Uterus (tissue), 4 donors: ENCODE data around the gene CEP72. TPM values are rescaled to one million over a fixed set of nuclear protein-coding genes. Genes with fewer than 3 reads are reported as not detected.
"Not testable (repeated sequence)": the region's sequence is repeated elsewhere in the genome, so short reads cannot be mapped to it uniquely, and the experiment has no call there.

ENCODE experiments used
- DNase-seq, 2 donors: peaks; one replicate each; pipeline ENCODE4 v3.0.0-alpha.2; 2019 to 2020
- H3K27ac ChIP-seq, 2 donors: fragments of 200-600 bp; sonication (generic); 1 replicate in 1 of 2; 2 replicates in 1 of 2; pipeline ENCODE4 v1.5.1; 2016 to 2018
- H3K27me3 ChIP-seq, 2 donors: fragments of 200-600 bp; sonication (generic); one replicate each; pipeline ENCODE4 v1.5.1; 2018 to 2019; ENCODE audit warnings: control low read depth in 1 of 2
- H3K36me3 ChIP-seq, 2 donors: fragments of 200-600 bp; sonication (generic); one replicate each; pipeline ENCODE4 v1.5.1; 2019; ENCODE audit warnings: control low read depth in 1 of 2
- H3K4me1 ChIP-seq, 2 donors: fragments of 200-600 bp; sonication (generic); one replicate each; pipeline ENCODE4 v1.5.1; 2018 to 2019; ENCODE audit warnings: control low read depth in 1 of 2
- H3K4me3 ChIP-seq, 2 donors: fragments of 200-600 bp; sonication (generic); 1 replicate in 1 of 2; 2 replicates in 1 of 2; pipeline ENCODE4 v1.5.1; 2018 to 2019; ENCODE audit warnings: mild to moderate bottlenecking in 1 of 2
- H3K9me3 ChIP-seq, 2 donors: fragments of 200-600 bp; sonication (generic); one replicate each; pipeline ENCODE4 v1.5.1; 2019; ENCODE audit warnings: control low read depth in 1 of 2
- POLR2A ChIP-seq, 2 donors: fragments of 450-650 bp; IDR thresholded peaks; one replicate each; pipeline ENCODE4 v1.6.1; 2016; ENCODE audit warnings: antibody characterized with exemption in 2 of 2, mild to moderate bottlenecking in 1 of 2, moderate library complexity in 1 of 2
- intact Hi-C: fragments of 100-400 bp; cut with DNase I; formaldehyde crosslinking; loops from one replicate; pipeline ENCODE4 v1.15.1; 2023; ENCODE audit warnings: low total_unique reads
- total RNA-seq, 4 donors: library from RNA; depleted of rRNA in 3 of 4; stranded (reverse); fragments of >200 nt in 3 of 4; gene quantifications; one replicate each; pipeline versions ENCODE4 v1.1.0 to v1.2.4, GENCODE V29; 2014 to 2023
- TF ChIP-seq, protein P1 (sequence below), 4 experiments: fragments of 200-600 bp in 2 of 4; fragments of 450-650 bp in 2 of 4; sonication (generic) in 2 of 4; IDR thresholded peaks; one replicate each; pipeline ENCODE4 v1.5.1; 2016 to 2019; ENCODE audit warnings: antibody characterized with exemption in 4 of 4, mild to moderate bottlenecking in 2 of 4, moderate library complexity in 1 of 4
- donor health status: DM: yes; HTN: yes; CAD: no.

CEP72 gene
- total RNA-seq, 4 donors from 2014 or later = 0.26 to 11.9 (median 4.9) TPM

GRCh38 chr5:574906-575305, 37.2 kb upstream of the CEP72 start:
- intact Hi-C loops = no loop called here
- no peaks in the 10 kb centered on the region for H3K27me3 ChIP-seq
- no peak overlapping the region for H3K27ac ChIP-seq
- no peaks in the 10 kb centered on the region for H3K9me3 ChIP-seq
- no peaks in the 10 kb centered on the region for H3K4me1 ChIP-seq
- no peak for TF ChIP-seq POLR2A (IDR thresholded peaks at IDR 0.05)
- TF ChIP-seq, protein P1, sequence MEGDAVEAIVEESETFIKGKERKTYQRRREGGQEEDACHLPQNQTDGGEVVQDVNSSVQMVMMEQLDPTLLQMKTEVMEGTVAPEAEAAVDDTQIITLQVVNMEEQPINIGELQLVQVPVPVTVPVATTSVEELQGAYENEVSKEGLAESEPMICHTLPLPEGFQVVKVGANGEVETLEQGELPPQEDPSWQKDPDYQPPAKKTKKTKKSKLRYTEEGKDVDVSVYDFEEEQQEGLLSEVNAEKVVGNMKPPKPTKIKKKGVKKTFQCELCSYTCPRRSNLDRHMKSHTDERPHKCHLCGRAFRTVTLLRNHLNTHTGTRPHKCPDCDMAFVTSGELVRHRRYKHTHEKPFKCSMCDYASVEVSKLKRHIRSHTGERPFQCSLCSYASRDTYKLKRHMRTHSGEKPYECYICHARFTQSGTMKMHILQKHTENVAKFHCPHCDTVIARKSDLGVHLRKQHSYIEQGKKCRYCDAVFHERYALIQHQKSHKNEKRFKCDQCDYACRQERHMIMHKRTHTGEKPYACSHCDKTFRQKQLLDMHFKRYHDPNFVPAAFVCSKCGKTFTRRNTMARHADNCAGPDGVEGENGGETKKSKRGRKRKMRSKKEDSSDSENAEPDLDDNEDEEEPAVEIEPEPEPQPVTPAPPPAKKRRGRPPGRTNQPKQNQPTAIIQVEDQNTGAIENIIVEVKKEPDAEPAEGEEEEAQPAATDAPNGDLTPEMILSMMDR (IDR thresholded peaks at IDR 0.05) = no peak
- no peak for DNase-seq
- no peaks in the 10 kb centered on the region for H3K36me3 ChIP-seq
- H3K4me3 ChIP-seq = no peak overlapping the region

- Histone ChIP-seq H3K36me3 (no peaks in the 10 kb centered on the region), H3K9me3 (no peaks in the 10 kb centered on the region), H3K27me3 (no peaks in the 10 kb centered on the region), H3K27ac (no peak overlapping the region), H3K4me1 (no peaks in the 10 kb centered on the region), H3K4me3 (no peak overlapping the region)
- intact Hi-C loops = no loop called here
- no peak for TF ChIP-seq POLR2A (IDR thresholded peaks at IDR 0.05)
- TF ChIP-seq, protein P1 (IDR thresholded peaks at IDR 0.05) = no peak
- DNase-seq = no peak
These were observed 36.5 kb upstream of the CEP72 start for GRCh38 chr5:575636-576035.

GRCh38 chr5:577214-577613, 34.9 kb upstream of the CEP72 start:
- H3K4me3 ChIP-seq, H3K9me3 ChIP-seq, H3K4me1 ChIP-seq, intact Hi-C loops, H3K36me3 ChIP-seq, H3K27ac ChIP-seq, DNase-seq, H3K27me3 ChIP-seq: not testable (repeated sequence)

- TF ChIP-seq, protein P1 (IDR thresholded peaks at IDR 0.05) = no peak
- TF ChIP-seq POLR2A (IDR thresholded peaks at IDR 0.05) = no peak
- Histone ChIP-seq H3K27me3 (no peaks in the 10 kb centered on the region), H3K27ac (no peak overlapping the region), H3K36me3 (no peaks in the 10 kb centered on the region), H3K4me1 (no peaks in the 10 kb centered on the region), H3K4me3 (no peak overlapping the region), H3K9me3 (no peaks in the 10 kb centered on the region)
- no peak for DNase-seq
- intact Hi-C loops = no loop called here
These were observed 34.3 kb upstream of the CEP72 start for GRCh38 chr5:577800-578199.

DNA sequence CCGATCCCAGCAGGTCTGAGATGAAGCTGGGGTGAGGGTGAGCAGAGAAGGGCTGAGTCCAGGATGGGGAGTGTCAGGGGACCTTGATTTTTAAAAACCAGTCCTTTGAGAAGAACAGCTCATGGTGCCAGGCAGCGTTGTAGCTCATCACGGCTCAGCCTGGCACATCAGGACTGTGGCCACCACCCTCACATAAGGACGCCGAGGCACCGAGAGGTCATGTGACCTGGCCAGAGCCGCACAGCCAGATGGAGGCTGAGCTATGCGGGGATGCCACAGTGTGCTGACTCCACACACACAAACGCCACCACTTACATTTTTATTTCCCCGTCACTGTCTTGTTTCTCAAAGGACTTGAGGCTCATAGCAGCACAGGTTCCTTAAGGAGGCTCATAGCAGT, 32.9 kb upstream of the CEP72 start:
- TF ChIP-seq, protein P1 (IDR thresholded peaks at IDR 0.05) = no peak
- TF ChIP-seq POLR2A (IDR thresholded peaks at IDR 0.05) = no peak
- H3K36me3 ChIP-seq = no peaks in the 10 kb centered on the region
- no peaks in the 10 kb centered on the region for H3K9me3 ChIP-seq
- no peak overlapping the region for H3K27ac ChIP-seq
- H3K27me3 ChIP-seq = no peaks in the 10 kb centered on the region
- no peaks in the 10 kb centered on the region for H3K4me1 ChIP-seq
- intact Hi-C loops = no loop called here
- no peak overlapping the region for H3K4me3 ChIP-seq
- no peak for DNase-seq

DNA sequence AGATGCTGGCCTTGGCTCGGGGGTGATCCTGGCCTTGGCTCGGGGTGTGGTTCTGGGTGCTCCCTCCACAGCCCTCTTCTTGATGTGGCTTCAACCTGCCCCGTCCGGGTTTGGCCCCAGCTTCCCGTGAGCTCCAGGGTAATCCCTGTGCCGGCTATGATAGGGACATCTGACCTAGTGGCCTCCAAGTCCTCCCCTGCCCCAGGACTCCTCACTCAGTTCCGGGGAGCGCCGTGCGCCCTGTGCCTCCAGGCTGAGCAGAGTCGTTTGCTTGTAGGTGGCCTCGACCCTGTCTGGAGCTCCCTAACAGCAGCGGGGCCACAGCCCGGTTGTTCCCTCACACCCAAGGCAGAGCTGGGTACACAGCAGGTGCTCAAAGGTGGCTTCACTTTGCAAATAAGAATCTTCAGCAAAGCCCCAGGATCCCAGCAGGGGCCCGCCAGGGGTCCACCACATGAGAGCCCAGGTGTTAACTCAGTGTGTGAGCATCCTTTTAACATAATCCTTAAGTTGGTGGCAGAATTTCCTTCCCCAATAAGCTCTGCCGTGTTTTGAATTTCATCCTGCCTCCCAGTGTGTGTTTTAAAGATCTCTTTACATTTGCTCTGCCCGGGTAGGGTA, 32.3 kb upstream of the CEP72 start:
- intact Hi-C loops = no loop called here
- TF ChIP-seq, protein P1 (IDR thresholded peaks at IDR 0.05) = no peak
- TF ChIP-seq POLR2A (IDR thresholded peaks at IDR 0.05) = no peak
- Histone ChIP-seq H3K4me1 (no peaks in the 10 kb centered on the region), H3K36me3 (no peaks in the 10 kb centered on the region), H3K9me3 (no peaks in the 10 kb centered on the region), H3K27ac (no peak overlapping the region), H3K4me3 (no peak overlapping the region), H3K27me3 (no peaks in the 10 kb centered on the region)
- no peak for DNase-seq
